T-helper 2 cell treated with Interferon-gamma antibody and Interleukin-4, amounts not matched to agents 100 ng/mL and 5 ng/mL, for 36 hours (primary cell): ENCODE measurements around the gene HMGN2. TPM values are rescaled to one million over a fixed set of nuclear protein-coding genes. Genes with fewer than 3 reads are reported as not detected.

Experiments
- intact Hi-C: fragments of 100-400 bp; cut with micrococcal nuclease; formaldehyde crosslinking; loops from one replicate; pipeline ENCODE4 v1.15.1; 2023
- total RNA-seq: library from RNA; stranded (reverse); gene quantifications from 2 replicates; pipeline ENCODE4 v1.2.3, GENCODE V29; 2022

HMGN2 gene
- 974 and 979 TPM in 2 replicates for total RNA-seq

- intact Hi-C loops: loop anchor here (1.0 to 5.0 kb wide), 6 partner anchors 166 to 1040 kb away; partner anchors contain the start of genes MACO1, PDIK1L and UBXN11
Measured at GRCh38 chr1:26472320-26472900, at the start of gene HMGN2. HMGN2 (plus strand) TSS chr1:26472440; CDS start chr1:26472613, 173 bp downstream.

- intact Hi-C loops: no loop called here
Measured at GRCh38 chr1:26429721-26430120, 42.5 kb upstream of the HMGN2 start.

GRCh38 chr1:26431979-26432695, 40.1 kb upstream of the HMGN2 start, which contains the start of gene DHDDS:
DHDDS (plus strand) TSS chr1:26432321; CDS start chr1:26432946, 625 bp downstream.
- intact Hi-C loops: loop anchor here (1.0 kb wide), 3 partner anchors 41 to 527 kb away; partner anchors contain the start of gene UBXN11

GRCh38 chr1:26432793-26433192, 39.4 kb upstream of the HMGN2 start:
- intact Hi-C loops: loop anchor here (1.0 kb wide), 3 partner anchors 41 to 527 kb away; partner anchors contain the start of gene UBXN11

GRCh38 chr1:26434161-26434752, 38.0 kb upstream of the HMGN2 start:
- intact Hi-C loops: no loop called here

- intact Hi-C loops: no loop called here
Measured at GRCh38 chr1:26438041-26438440, 34.2 kb upstream of the HMGN2 start.

GRCh38 chr1:26440259-26440658, 32.0 kb upstream of the HMGN2 start:
- intact Hi-C loops: no loop called here

- intact Hi-C loops: no loop called here
Measured at GRCh38 chr1:26449868-26450267, 22.4 kb upstream of the HMGN2 start.

- intact Hi-C loops: no loop called here
Measured at GRCh38 chr1:26450908-26451307, 21.3 kb upstream of the HMGN2 start.

GRCh38 chr1:26452459-26453183, 19.6 kb upstream of the HMGN2 start:
- intact Hi-C loops: no loop called here

- intact Hi-C loops: no loop called here
Measured at GRCh38 chr1:26459148-26459547, 13.1 kb upstream of the HMGN2 start.

- intact Hi-C loops: no loop called here
Measured at GRCh38 chr1:26459573-26460031, 12.6 kb upstream of the HMGN2 start.

- intact Hi-C loops: no loop called here
Measured at GRCh38 chr1:26468911-26469310, 3.3 kb upstream of the HMGN2 start.

GRCh38 chr1:26469558-26469957, 2.7 kb upstream of the HMGN2 start:
- intact Hi-C loops: no loop called here

- intact Hi-C loops: loop anchor here (5.0 kb wide), 3 partner anchors 194 to 1039 kb away; partner anchors contain the start of gene MACO1
Measured at GRCh38 chr1:26470878-26471497, 1.3 kb upstream of the HMGN2 start.

- intact Hi-C loops: loop anchor here (1.0 to 5.0 kb wide), 6 partner anchors 165 to 1039 kb away; partner anchors contain the start of genes MACO1, PDIK1L and UBXN11
Measured at GRCh38 chr1:26471498-26472319, 531 bp upstream of the HMGN2 start.

- intact Hi-C loops: loop anchor here (1.0 to 5.0 kb wide), 8 partner anchors 27 to 1041 kb away; partner anchors contain the start of genes DHDDS, MACO1, PDIK1L and UBXN11
Measured at GRCh38 chr1:26472901-26473845, 933 bp downstream of the HMGN2 start.

GRCh38 chr1:26474818-26475217, 2.6 kb downstream of the HMGN2 start:
- intact Hi-C loops: loop anchor here (5.0 kb wide), 3 partner anchors 198 to 1043 kb away; partner anchors contain the start of gene MACO1

GRCh38 chr1:26475989-26476388, 3.7 kb downstream of the HMGN2 start:
- intact Hi-C loops: no loop called here
